Prostate gland (tissue), 2 donors: ENCODE results near the gene FYB2. TPM values are rescaled to one million over a fixed set of nuclear protein-coding genes. Genes with fewer than 3 reads are reported as not detected.

Experiments
- DNase-seq: peaks from one replicate; pipeline ENCODE4 v3.0.0-alpha.2; 2019; ENCODE audit warnings: low spot score
- H3K27ac ChIP-seq, 2 donors: fragments of 200-600 bp; sonication (generic); 2 replicates each; pipeline ENCODE4 v1.5.1; 2017 to 2019
- H3K27me3 ChIP-seq: fragments of 200-600 bp; sonication (generic); replicated peaks from 2 replicates; pipeline ENCODE4 v1.5.1; 2019; ENCODE audit not compliant: insufficient read depth
- H3K36me3 ChIP-seq, 2 donors: fragments of 200-600 bp; sonication (generic); 1 replicate in 1 of 2; 2 replicates in 1 of 2; pipeline versions ENCODE4 v1.5.1 to v1.8.1; 2017 to 2019
- H3K4me1 ChIP-seq: fragments of 200-600 bp; sonication (generic); replicated peaks from 2 replicates; pipeline ENCODE4 v1.5.1; 2019
- H3K4me3 ChIP-seq, 2 donors: fragments of 200-600 bp; sonication (generic); 2 replicates each; pipeline ENCODE4 v1.5.1; 2017 to 2019
- H3K9me3 ChIP-seq: fragments of 200-600 bp; sonication (generic); 2 replicates; pipeline ENCODE4 v1.5.1; 2017
- CTCF ChIP-seq, 4 experiments: fragments of 200-600 bp in 2 of 4; fragments of 450-650 bp in 2 of 4; sonication (generic) in 2 of 4; IDR thresholded peaks; 1 replicate in 3 of 4; 2 replicates in 1 of 4; pipeline ENCODE4 v1.5.1; 2016 to 2019; ENCODE audit warnings: antibody characterized with exemption in 4 of 4, mild to moderate bottlenecking in 2 of 4, moderate library complexity in 2 of 4
- POLR2A ChIP-seq: fragments of 450-650 bp; IDR thresholded peaks from one replicate; pipeline ENCODE4 v1.6.1; 2016; ENCODE audit warnings: antibody characterized with exemption, mild to moderate bottlenecking
- POLR2AphosphoS5 ChIP-seq: sonication (generic); formaldehyde crosslinking; IDR thresholded peaks from one replicate; pipeline ENCODE4 v1.6.1; 2017; ENCODE audit warnings: antibody characterized with exemption
- WGBS: methylation state at CpG from one replicate; pipeline ENCODE4 v1.1.5; 2018; 5-methylcytosine and 5-hydroxymethylcytosine counted together
- intact Hi-C: fragments of 100-400 bp; cut with DNase I; formaldehyde crosslinking; loops from one replicate; pipeline ENCODE4 v1.14.2; 2022
- total RNA-seq, 2 donors: library from RNA; depleted of rRNA; stranded (reverse); fragments of >200 nt; gene quantifications; one replicate each; pipeline ENCODE4 v1.1.0, GENCODE V29; 2016

Gene FYB2
- total RNA-seq, 2 donors from 2014 or later: 7.8 to 8.2 TPM

GRCh38 chr1:56788588-56788987 lies 30.6 kb downstream of the FYB2 start:
- no peak for TF ChIP-seq POLR2A
- TF ChIP-seq POLR2AphosphoS5: no peak
- TF ChIP-seq CTCF (IDR thresholded peaks at IDR 0.05): no peak
- 23% methylated on average over 6 of the region's 6 CpGs for WGBS
- Histone ChIP-seq H3K9me3 (no peaks in the 10 kb centered on the region), H3K4me3 (no peak overlapping the region), H3K27me3 (no peaks in the 10 kb centered on the region), H3K36me3 (no peaks in the 10 kb centered on the region), H3K4me1 (peaks cover 5% of the 10 kb centered on the region), H3K27ac (peak overlapping the region; percentile 43 to 77)
- DNase-seq: peak; percentile 60
- intact Hi-C loops: no loop called here

GRCh38 chr1:56788102-56788501 lies 31.1 kb downstream of the FYB2 start:
- peak overlapping the region; percentile 43 to 77 for H3K27ac ChIP-seq
- DNase-seq: peak; percentile 59

GRCh38 chr1:56787330-56787729 lies 31.9 kb downstream of the FYB2 start:
- intact Hi-C loops: no loop called here
- Histone ChIP-seq H3K36me3 (no peaks in the 10 kb centered on the region), H3K27me3 (no peaks in the 10 kb centered on the region), H3K9me3 (no peaks in the 10 kb centered on the region), H3K4me3 (no peak overlapping the region), H3K27ac (peak overlapping the region; percentile 43 to 77), H3K4me1 (peaks cover 5% of the 10 kb centered on the region)
- no peak for DNase-seq
- WGBS: 48% methylated on average over 1 of the region's 1 CpG
- TF ChIP-seq POLR2A: no peak
- no peak for TF ChIP-seq POLR2AphosphoS5
- no peak for TF ChIP-seq CTCF (IDR thresholded peaks at IDR 0.05)

More at GRCh38 chr1:56788102-56788501, 31.1 kb downstream of the FYB2 start:
- no peaks in the 10 kb centered on the region for H3K36me3 ChIP-seq
- TF ChIP-seq POLR2AphosphoS5 (peak; percentile 88), CTCF (IDR thresholded peaks at IDR 0.05) (peak in 1 of 4 experiments; percentile 30), POLR2A (no peak)
- H3K27me3 ChIP-seq: no peaks in the 10 kb centered on the region
- intact Hi-C loops: no loop called here
- peaks cover 5% of the 10 kb centered on the region for H3K4me1 ChIP-seq
- no peak overlapping the region for H3K4me3 ChIP-seq
- no peaks in the 10 kb centered on the region for H3K9me3 ChIP-seq

- Histone ChIP-seq H3K4me3 (no peak overlapping the region), H3K36me3 (no peaks in the 10 kb centered on the region), H3K27me3 (no peaks in the 10 kb centered on the region), H3K9me3 (no peaks in the 10 kb centered on the region), H3K4me1 (peaks cover 5% of the 10 kb centered on the region), H3K27ac (no peak overlapping the region)
- no peak for DNase-seq
- TF ChIP-seq CTCF (IDR thresholded peaks at IDR 0.05): no peak
- TF ChIP-seq POLR2A: no peak
- intact Hi-C loops: no loop called here
Measured at GRCh38 chr1:56782773-56783172, 36.4 kb downstream of the FYB2 start.

GRCh38 chr1:56780826-56781225 lies 38.4 kb downstream of the FYB2 start:
- WGBS: 65% methylated on average over 3 of the region's 3 CpGs
- no peak overlapping the region for H3K4me3 ChIP-seq
- no peaks in the 10 kb centered on the region for H3K4me1 ChIP-seq
- no peaks in the 10 kb centered on the region for H3K9me3 ChIP-seq
- no peaks in the 10 kb centered on the region for H3K27me3 ChIP-seq
- no peak for DNase-seq
- H3K27ac ChIP-seq: no peak overlapping the region
- no peaks in the 10 kb centered on the region for H3K36me3 ChIP-seq
- TF ChIP-seq CTCF (IDR thresholded peaks at IDR 0.05) (no peak), POLR2A (no peak), POLR2AphosphoS5 (no peak)
- intact Hi-C loops: no loop called here
